ES-I3 (cell line): Measurements from ENCODE around the gene TET2.

Experiments
- H3K36me3 ChIP-seq: 2 replicates; pipeline ENCODE4 v1.6.1; 2013; ENCODE audit warnings: mild to moderate bottlenecking, low read length, control low read depth, moderate library complexity; ENCODE audit not compliant: insufficient read depth
- H3K4me1 ChIP-seq: 2 replicates; pipeline ENCODE4 v1.6.1; 2013; ENCODE audit warnings: mild to moderate bottlenecking, control low read depth, low read length; ENCODE audit not compliant: insufficient read depth
- H3K9ac ChIP-seq: 2 replicates; pipeline ENCODE4 v1.6.1; 2013; ENCODE audit warnings: low read depth, mild to moderate bottlenecking, low read length, moderate library complexity
- H3K9me3 ChIP-seq: 2 replicates; pipeline ENCODE4 v1.6.1; 2013; ENCODE audit warnings: mild to moderate bottlenecking, low read length, moderate library complexity; ENCODE audit not compliant: control insufficient read depth, insufficient read depth

Gene TET2

GRCh38 chr4:105149771-105150170 is 3.1 kb downstream of the TET2 start:
- Histone ChIP-seq H3K9me3 (no peaks in the 10 kb centered on the region), H3K9ac (no peak overlapping the region), H3K36me3 (no peaks in the 10 kb centered on the region)

GRCh38 chr4:105150503-105150902 is 3.8 kb downstream of the TET2 start:
- no peaks in the 10 kb centered on the region for H3K4me1 ChIP-seq
- no peak overlapping the region for H3K9ac ChIP-seq
- H3K9me3 ChIP-seq, result no peaks in the 10 kb centered on the region
- no peaks in the 10 kb centered on the region for H3K36me3 ChIP-seq

More at GRCh38 chr4:105149771-105150170, 3.1 kb downstream of the TET2 start:
- no peaks in the 10 kb centered on the region for H3K4me1 ChIP-seq

- Histone ChIP-seq H3K9ac (no peak overlapping the region), H3K36me3 (no peaks in the 10 kb centered on the region), H3K4me1 (no peaks in the 10 kb centered on the region), H3K9me3 (no peaks in the 10 kb centered on the region)
Observed at GRCh38 chr4:105153749-105154148, 7.1 kb downstream of the TET2 start.

GRCh38 chr4:105154576-105154975 is 7.9 kb downstream of the TET2 start:
- Histone ChIP-seq H3K4me1 (no peaks in the 10 kb centered on the region), H3K36me3 (no peaks in the 10 kb centered on the region), H3K9ac (no peak overlapping the region), H3K9me3 (no peaks in the 10 kb centered on the region)

- Histone ChIP-seq H3K9ac (no peak overlapping the region), H3K9me3 (no peaks in the 10 kb centered on the region), H3K4me1 (no peaks in the 10 kb centered on the region), H3K36me3 (no peaks in the 10 kb centered on the region)
Observed at GRCh38 chr4:105155426-105155825, 8.8 kb downstream of the TET2 start.

- Histone ChIP-seq H3K36me3 (no peaks in the 10 kb centered on the region), H3K4me1 (no peaks in the 10 kb centered on the region), H3K9me3 (no peaks in the 10 kb centered on the region), H3K9ac (peak overlapping the region; percentile 16; the same call in 1 of the 2 replicates)
Observed at GRCh38 chr4:105158837-105159236, 12.2 kb downstream of the TET2 start.

GRCh38 chr4:105162123-105162796 is 15.6 kb downstream of the TET2 start:
- no peaks in the 10 kb centered on the region for H3K9me3 ChIP-seq
- H3K9ac ChIP-seq, result no peak overlapping the region
- H3K36me3 ChIP-seq, result no peaks in the 10 kb centered on the region
- H3K4me1 ChIP-seq, result no peaks in the 10 kb centered on the region

GRCh38 chr4:105164548-105164947 is 17.9 kb downstream of the TET2 start:
- Histone ChIP-seq H3K36me3 (no peaks in the 10 kb centered on the region), H3K9me3 (no peaks in the 10 kb centered on the region), H3K4me1 (no peaks in the 10 kb centered on the region), H3K9ac (no peak overlapping the region)

GRCh38 chr4:105166066-105166465 is 19.4 kb downstream of the TET2 start:
- no peaks in the 10 kb centered on the region for H3K9me3 ChIP-seq
- no peak overlapping the region for H3K9ac ChIP-seq
- no peaks in the 10 kb centered on the region for H3K4me1 ChIP-seq
- H3K36me3 ChIP-seq, result no peaks in the 10 kb centered on the region

GRCh38 chr4:105170711-105171110 is 24.0 kb downstream of the TET2 start:
- no peaks in the 10 kb centered on the region for H3K36me3 ChIP-seq
- no peak overlapping the region for H3K9ac ChIP-seq
- H3K9me3 ChIP-seq, result no peaks in the 10 kb centered on the region
- H3K4me1 ChIP-seq, result no peaks in the 10 kb centered on the region

GRCh38 chr4:105171912-105172311 is 25.2 kb downstream of the TET2 start:
- H3K9me3 ChIP-seq, result no peaks in the 10 kb centered on the region
- H3K4me1 ChIP-seq, result no peaks in the 10 kb centered on the region
- H3K9ac ChIP-seq, result no peak overlapping the region
- no peaks in the 10 kb centered on the region for H3K36me3 ChIP-seq

- Histone ChIP-seq H3K36me3 (no peaks in the 10 kb centered on the region), H3K9ac (no peak overlapping the region), H3K4me1 (no peaks in the 10 kb centered on the region), H3K9me3 (no peaks in the 10 kb centered on the region)
Observed at GRCh38 chr4:105174098-105174497, 27.4 kb downstream of the TET2 start.

- Histone ChIP-seq H3K9ac (no peak overlapping the region), H3K4me1 (no peaks in the 10 kb centered on the region), H3K9me3 (no peaks in the 10 kb centered on the region), H3K36me3 (no peaks in the 10 kb centered on the region)
Observed at GRCh38 chr4:105179539-105180401, 33.1 kb downstream of the TET2 start.

- Histone ChIP-seq H3K4me1 (no peaks in the 10 kb centered on the region), H3K9me3 (no peaks in the 10 kb centered on the region), H3K36me3 (no peaks in the 10 kb centered on the region), H3K9ac (no peak overlapping the region)
Observed at GRCh38 chr4:105181259-105181658, 34.6 kb downstream of the TET2 start.

- Histone ChIP-seq H3K9ac (no peak overlapping the region), H3K9me3 (no peaks in the 10 kb centered on the region), H3K36me3 (no peaks in the 10 kb centered on the region), H3K4me1 (no peaks in the 10 kb centered on the region)
Observed at GRCh38 chr4:105182211-105182610, 35.5 kb downstream of the TET2 start.
